Bronchial epithelial cell (primary cell): ENCODE data around the gene TMEM178B. TPM values are rescaled to one million over a fixed set of nuclear protein-coding genes. Genes with fewer than 3 reads are reported as not detected.

ENCODE experiments used
- DNase-seq: peaks from one replicate; pipeline ENCODE4 v3.0.0-alpha.2; 2010; ENCODE audit warnings: low read depth
- FAIRE-seq: peaks from 2 replicates; lab custom pipeline; 2011; peaks lifted over from hg19 to GRCh38; lab: Jason Lieb, UNC
- H3K27me3 ChIP-seq: 2 replicates; pipeline ENCODE4 v1.5.1; 2011; ENCODE audit warnings: low read length; ENCODE audit not compliant: control insufficient read depth, insufficient read depth
- H3K36me3 ChIP-seq: 2 replicates; pipeline ENCODE4 v1.5.1; 2011; ENCODE audit warnings: low read length; ENCODE audit not compliant: control insufficient read depth, insufficient read depth
- H3K4me3 ChIP-seq: 2 replicates; pipeline ENCODE4 v1.5.1; 2011; ENCODE audit warnings: mild to moderate bottlenecking, low read depth, low read length, control low read depth
- total RNA-seq: library from RNA; depleted of rRNA; stranded (reverse); fragments of >200 nt; gene quantifications from 2 replicates; pipeline ENCODE4 v1.2.1, GENCODE V29; 2014
- TF ChIP-seq, protein P1 (sequence below): IDR thresholded peaks from 2 replicates; pipeline ENCODE4 v1.5.1; 2011; ENCODE audit warnings: mild to moderate bottlenecking, moderate library complexity, low read length, control low read depth, inconsistent platforms; ENCODE audit not compliant: insufficient read depth, severe bottlenecking

TMEM178B gene
- total RNA-seq, 1 donor from 2014 or later, result under 0.01 TPM

DNA sequence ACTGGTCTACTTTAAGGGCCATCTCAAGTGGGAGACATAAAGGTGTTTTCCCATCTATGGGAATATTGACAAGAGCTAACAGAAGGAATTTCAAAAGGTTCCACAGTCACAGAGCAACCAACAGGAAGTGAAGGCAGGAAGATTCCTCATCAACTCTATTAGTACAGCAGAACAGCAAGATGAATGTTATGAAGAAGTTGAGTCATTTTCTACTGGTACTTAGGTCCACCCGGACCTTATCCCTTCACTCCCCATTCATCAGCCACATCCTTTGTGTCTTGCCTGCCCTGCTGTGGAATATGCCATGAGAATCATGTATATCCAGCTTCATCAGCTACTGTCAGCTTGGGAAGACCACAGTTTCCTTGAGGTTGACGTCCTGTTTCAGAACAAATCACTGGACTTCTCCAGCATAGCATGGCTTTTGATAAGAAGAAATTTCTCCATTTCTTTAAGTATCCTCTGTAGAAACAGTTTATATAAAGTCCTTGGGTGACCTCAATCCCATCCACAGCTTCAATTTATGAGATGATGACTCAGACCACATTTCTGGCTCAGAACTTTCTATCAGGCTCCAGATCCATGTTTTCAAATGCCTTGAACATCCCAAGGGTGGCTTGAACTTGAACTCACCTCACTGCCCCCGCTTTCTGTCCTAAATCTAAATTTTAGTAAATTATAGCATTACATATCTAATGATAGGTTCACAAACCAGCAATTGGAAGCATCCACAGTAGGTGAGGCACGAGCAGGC is 392.5 kb downstream of the TMEM178B start:
- DNase-seq, result no peak
- H3K36me3 ChIP-seq, result no peaks in the 10 kb centered on the region
- no peak overlapping the region for H3K4me3 ChIP-seq
- no peaks in the 10 kb centered on the region for H3K27me3 ChIP-seq
- TF ChIP-seq, protein P1, sequence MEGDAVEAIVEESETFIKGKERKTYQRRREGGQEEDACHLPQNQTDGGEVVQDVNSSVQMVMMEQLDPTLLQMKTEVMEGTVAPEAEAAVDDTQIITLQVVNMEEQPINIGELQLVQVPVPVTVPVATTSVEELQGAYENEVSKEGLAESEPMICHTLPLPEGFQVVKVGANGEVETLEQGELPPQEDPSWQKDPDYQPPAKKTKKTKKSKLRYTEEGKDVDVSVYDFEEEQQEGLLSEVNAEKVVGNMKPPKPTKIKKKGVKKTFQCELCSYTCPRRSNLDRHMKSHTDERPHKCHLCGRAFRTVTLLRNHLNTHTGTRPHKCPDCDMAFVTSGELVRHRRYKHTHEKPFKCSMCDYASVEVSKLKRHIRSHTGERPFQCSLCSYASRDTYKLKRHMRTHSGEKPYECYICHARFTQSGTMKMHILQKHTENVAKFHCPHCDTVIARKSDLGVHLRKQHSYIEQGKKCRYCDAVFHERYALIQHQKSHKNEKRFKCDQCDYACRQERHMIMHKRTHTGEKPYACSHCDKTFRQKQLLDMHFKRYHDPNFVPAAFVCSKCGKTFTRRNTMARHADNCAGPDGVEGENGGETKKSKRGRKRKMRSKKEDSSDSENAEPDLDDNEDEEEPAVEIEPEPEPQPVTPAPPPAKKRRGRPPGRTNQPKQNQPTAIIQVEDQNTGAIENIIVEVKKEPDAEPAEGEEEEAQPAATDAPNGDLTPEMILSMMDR, result no peak
- peak; percentile 13 for FAIRE-seq

DNA sequence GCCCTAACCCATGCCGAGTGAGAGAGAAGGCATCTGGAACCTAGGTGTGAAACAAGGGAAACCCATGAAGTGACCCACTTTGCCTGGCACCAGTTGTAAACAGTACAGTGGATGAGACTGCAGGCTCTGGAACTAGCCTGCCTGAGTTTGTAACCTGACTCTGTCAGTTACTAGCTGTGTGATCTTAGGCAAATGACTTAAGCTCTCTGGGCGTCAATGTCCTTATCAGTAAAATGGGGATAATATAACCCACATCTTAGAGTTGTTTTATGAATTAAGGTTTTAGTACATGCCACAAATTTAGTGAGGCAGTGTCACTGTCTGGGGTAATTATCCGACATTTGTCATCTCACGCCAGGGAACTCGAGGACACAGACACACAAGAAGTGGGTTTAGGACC is 394.5 kb downstream of the TMEM178B start:
- H3K36me3 ChIP-seq, result no peaks in the 10 kb centered on the region
- TF ChIP-seq, protein P1, result no peak
- no peak overlapping the region for H3K4me3 ChIP-seq
- no peaks in the 10 kb centered on the region for H3K27me3 ChIP-seq
- DNase-seq (no peak), FAIRE-seq (no peak)

DNA sequence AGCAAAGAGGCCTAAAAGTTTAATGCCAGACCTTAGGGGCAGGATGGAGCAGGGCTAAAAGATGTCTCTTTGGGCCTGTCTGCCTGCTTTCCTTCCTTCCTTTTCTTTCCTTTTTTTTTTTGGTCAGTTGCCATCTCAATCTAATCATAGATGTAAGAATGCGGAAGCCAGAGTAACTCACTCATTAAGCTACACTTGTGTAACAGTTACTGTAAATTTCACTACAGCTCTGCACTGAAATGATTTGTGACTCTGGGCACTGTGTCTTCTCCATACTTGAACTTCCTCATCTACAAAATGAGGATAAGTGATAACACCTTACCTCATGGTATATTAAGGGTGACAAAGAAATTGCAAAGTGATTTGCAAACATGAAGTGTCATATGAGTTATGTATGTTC is 401.8 kb downstream of the TMEM178B start:
- DNase-seq, result peak; percentile 35
- no peak for FAIRE-seq
- no peaks in the 10 kb centered on the region for H3K27me3 ChIP-seq
- H3K36me3 ChIP-seq, result no peaks in the 10 kb centered on the region
- no peak overlapping the region for H3K4me3 ChIP-seq
- TF ChIP-seq, protein P1, result no peak

DNA sequence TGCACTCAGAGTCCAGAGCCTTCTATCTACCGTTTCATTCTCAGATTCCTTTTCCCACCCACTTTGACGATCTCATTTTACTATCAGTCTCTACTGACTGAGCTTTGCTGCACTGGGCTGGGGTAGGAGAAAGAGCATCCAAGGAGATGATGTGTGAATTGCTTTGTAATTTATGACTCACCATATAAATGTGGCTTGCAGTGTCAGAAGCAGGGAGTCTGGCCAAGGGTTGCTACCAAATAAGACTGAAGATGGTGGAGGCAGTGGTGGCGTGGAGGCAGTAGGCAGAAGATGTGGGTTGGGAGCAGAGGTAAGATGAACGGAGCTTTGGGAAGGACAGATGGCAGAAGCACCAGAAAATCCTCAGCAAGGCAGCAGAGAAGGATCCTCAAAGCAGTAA is 404.0 kb downstream of the TMEM178B start:
- Histone ChIP-seq H3K4me3 (no peak overlapping the region), H3K36me3 (no peaks in the 10 kb centered on the region), H3K27me3 (no peaks in the 10 kb centered on the region)
- FAIRE-seq (no peak), DNase-seq (peak; percentile 25)
- TF ChIP-seq, protein P1, result no peak

DNA sequence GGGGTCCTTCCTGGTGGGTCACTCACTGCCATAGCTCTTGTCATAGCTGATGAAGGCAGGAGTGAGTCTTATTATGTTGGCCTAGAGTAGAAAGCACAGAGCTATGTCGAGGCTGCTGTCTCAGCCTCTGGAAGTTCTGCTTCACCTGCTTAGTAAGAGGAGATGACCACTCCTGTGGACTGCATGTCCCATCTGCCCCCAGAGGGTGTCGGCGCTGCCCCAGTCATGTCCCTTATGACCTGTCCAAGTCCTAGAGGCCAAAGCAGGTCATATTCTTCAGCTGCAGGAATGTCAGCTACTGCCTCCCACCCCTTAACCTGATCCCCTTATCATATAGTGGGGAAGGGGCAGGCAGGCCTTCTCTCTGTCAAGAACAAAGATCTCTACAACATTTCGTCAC is 405.0 kb downstream of the TMEM178B start:
- FAIRE-seq (no peak), DNase-seq (no peak)
- Histone ChIP-seq H3K4me3 (no peak overlapping the region), H3K27me3 (no peaks in the 10 kb centered on the region), H3K36me3 (no peaks in the 10 kb centered on the region)
- TF ChIP-seq, protein P1, result no peak

DNA sequence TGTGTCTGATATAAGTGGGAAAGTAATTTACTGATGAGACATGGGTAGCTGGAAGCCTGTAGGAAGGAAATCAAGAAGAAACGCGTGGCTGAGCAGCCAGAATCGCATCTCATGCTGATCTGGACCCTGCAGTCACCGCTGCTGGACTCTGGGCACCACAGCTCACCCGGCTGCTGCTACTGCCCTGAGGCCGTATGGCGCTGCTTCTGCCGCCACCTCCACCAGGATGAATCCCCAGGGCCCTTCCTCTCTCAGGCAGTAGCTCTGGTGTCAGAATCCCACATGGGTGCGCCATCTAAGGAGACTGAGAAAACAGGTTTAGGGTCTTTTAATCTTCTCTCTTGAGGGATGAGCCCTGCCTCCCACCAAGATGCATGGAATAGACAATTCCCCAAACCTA is 407.1 kb downstream of the TMEM178B start:
- Histone ChIP-seq H3K4me3 (no peak overlapping the region), H3K27me3 (no peaks in the 10 kb centered on the region), H3K36me3 (no peaks in the 10 kb centered on the region)
- DNase-seq (no peak), FAIRE-seq (no peak)
- TF ChIP-seq, protein P1, result no peak
